ENCODE results near the gene GHRHR. TPM values are rescaled to one million over a fixed set of nuclear protein-coding genes. Genes with fewer than 3 reads are reported as not detected.

GHRHR gene
- total and polyA plus RNA-seq, 4 donors, result 0.38 to 0.77 (median 0.77) TPM; not detected in 1

DNA sequence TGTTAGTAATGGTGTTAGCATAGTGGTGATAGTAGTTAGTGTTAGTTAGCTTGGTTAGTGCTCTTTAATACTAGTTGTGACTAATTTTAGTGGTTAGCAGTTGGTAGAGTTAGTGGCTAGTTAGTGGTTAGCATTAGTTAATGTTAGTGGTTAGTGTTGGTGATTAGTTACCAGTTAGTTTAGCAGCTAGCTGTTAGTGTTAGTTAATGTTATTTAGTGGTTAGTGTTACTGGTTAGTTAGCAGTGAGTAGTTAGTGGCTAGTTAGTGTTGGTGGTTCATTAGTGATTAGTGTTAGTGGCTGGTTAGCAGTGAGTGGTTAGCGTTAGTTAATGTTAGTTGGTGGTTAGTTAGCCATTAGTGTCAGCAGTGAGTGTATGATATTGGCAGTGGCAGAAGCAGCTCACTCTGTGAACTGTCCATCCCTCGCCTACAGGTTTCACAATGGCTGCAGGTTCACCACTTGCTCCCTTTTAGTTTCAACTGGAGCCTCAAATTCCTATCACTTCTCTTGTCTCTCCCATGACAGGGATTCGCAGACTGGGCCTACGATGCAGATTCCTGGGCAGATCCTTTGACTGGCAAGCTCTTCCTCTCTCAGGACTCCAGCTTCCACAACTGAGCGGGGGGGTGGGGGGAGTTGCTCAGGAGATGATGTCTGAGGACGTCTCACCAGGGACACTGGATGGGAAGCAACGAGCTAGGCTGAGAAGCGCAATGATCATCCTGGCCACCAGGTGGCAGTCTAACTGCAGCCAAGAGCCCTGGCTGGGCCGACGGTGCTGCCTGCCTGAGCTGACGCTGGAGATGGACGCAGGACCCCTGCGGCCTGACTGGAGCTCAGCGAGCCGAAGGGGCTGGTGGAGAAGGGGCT is 19.5 kb downstream of the GHRHR start:
- Histone ChIP-seq H3K27ac (ENCODE audit: low read depth in 1 of 2, low read length in 1 of 2) (no peak overlapping the region), H3K36me3 (ENCODE audit: control insufficient read depth in 4 of 4, insufficient read depth in 4 of 4, low read length in 4 of 4) (no peaks in the 10 kb centered on the region), H3K9me3 (ENCODE audit: control insufficient read depth in 4 of 4, insufficient read depth in 3 of 4, low read length in 3 of 4) (no peaks in the 10 kb centered on the region), H3K4me3 (no peak overlapping the region), H3K9ac (ENCODE audit: insufficient read depth in 1 of 2, low read length in 2 of 2) (no peak overlapping the region), H3K27me3 (ENCODE audit: control insufficient read depth in 3 of 3, insufficient read depth in 3 of 3, low read length in 2 of 3) (peaks cover 0 to 2% (median 2%) of the 10 kb centered on the region in 3 donors), H3K4me1 (ENCODE audit: control insufficient read depth in 5 of 5, insufficient read depth in 5 of 5, low read length in 5 of 5) (peaks cover 0 to 2% (median 0%) of the 10 kb centered on the region in 5 donors)
- peak; percentile 84 to 90 (median 87) for DNase-seq
- WGBS, 2 donors, result 9 to 10% methylated on average over 15 of the region's 15 CpGs
- ATAC-seq (ENCODE audit: insufficient read depth, low FRiP score), result peak; percentile 79
- TF ChIP-seq, protein P1, sequence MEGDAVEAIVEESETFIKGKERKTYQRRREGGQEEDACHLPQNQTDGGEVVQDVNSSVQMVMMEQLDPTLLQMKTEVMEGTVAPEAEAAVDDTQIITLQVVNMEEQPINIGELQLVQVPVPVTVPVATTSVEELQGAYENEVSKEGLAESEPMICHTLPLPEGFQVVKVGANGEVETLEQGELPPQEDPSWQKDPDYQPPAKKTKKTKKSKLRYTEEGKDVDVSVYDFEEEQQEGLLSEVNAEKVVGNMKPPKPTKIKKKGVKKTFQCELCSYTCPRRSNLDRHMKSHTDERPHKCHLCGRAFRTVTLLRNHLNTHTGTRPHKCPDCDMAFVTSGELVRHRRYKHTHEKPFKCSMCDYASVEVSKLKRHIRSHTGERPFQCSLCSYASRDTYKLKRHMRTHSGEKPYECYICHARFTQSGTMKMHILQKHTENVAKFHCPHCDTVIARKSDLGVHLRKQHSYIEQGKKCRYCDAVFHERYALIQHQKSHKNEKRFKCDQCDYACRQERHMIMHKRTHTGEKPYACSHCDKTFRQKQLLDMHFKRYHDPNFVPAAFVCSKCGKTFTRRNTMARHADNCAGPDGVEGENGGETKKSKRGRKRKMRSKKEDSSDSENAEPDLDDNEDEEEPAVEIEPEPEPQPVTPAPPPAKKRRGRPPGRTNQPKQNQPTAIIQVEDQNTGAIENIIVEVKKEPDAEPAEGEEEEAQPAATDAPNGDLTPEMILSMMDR (IDR thresholded peaks at IDR 0.05; ENCODE audit: control extremely low read depth, extremely low read depth), result peak; percentile 96

DNA sequence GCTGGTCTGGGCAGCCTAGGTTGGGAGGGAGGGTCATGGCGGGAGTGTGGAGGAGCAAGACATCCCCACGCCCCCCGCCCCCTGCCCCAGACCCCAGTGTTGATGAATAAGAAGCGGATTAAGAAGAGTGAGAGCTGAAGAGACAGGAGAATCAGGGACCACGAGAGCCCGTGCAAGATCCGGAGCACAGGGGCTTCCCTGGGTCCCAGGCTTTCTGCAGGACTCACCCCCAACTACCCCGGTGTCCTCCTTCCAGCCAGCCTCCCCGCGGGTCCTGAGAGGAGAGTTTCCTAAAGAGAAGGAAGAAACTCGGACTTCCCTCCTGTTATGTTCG is 20.1 kb downstream of the GHRHR start:
- H3K9ac ChIP-seq (ENCODE audit: insufficient read depth in 1 of 2, low read length in 2 of 2), result no peak overlapping the region
- H3K27me3 ChIP-seq (ENCODE audit: control insufficient read depth in 3 of 3, insufficient read depth in 3 of 3, low read length in 2 of 3), result peaks cover 0 to 2% (median 2%) of the 10 kb centered on the region in 3 donors
- WGBS, 2 donors, result 26 to 34% methylated on average over 12 of the region's 12 CpGs
- peaks cover 0 to 2% (median 0%) of the 10 kb centered on the region in 4 donors for H3K9me3 ChIP-seq (ENCODE audit: control insufficient read depth in 4 of 4, insufficient read depth in 3 of 4, low read length in 3 of 4)
- no peak overlapping the region for H3K27ac ChIP-seq (ENCODE audit: low read depth in 1 of 2, low read length in 1 of 2)
- ATAC-seq (ENCODE audit: insufficient read depth, low FRiP score) (no peak), DNase-seq (no peak)
- peaks cover 0 to 7% (median 0%) of the 10 kb centered on the region in 5 donors for H3K4me1 ChIP-seq (ENCODE audit: control insufficient read depth in 5 of 5, insufficient read depth in 5 of 5, low read length in 5 of 5)
- TF ChIP-seq, protein P1 (IDR thresholded peaks at IDR 0.05; ENCODE audit: control extremely low read depth, extremely low read depth), result no peak
- H3K36me3 ChIP-seq (ENCODE audit: control insufficient read depth in 4 of 4, insufficient read depth in 4 of 4, low read length in 4 of 4), result no peaks in the 10 kb centered on the region
- H3K4me3 ChIP-seq, result no peak overlapping the region

DNA sequence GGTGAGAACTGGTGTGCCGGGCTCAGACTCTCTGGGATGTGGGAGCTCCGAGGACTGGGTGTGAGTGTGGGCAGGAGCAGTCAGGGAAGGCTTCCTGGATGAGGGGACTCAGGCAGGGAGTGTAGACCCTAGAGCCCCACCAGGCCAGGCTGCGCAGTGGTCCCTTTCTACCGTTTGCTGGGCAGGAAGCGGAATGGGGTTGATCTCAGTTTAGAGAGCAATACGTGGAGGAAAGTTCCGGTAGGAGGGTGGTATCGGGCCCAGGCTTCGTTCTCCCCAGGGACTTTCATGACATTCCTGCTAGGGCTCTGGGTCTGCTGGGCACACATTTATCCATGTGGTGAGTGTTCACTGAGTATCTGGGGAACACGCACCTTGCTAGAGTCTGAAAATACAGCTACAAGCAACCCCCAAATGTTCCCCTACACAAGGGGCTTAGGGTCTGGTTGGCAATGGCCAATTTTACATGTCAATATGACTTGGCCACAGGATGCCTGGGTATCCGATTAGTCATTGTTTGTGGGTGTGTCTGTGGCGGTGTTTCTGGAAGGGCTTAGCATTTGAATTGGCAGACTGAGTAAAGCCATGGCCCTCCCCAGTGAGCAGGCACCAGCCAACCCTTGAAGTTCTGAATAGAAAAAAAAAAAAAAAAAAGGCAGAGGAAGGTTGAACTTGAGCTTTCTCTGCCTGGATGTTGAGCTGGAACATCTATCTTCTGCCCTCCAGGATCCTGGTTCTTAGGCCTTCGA is 20.8 kb downstream of the GHRHR start:
- peaks cover 0 to 2% (median 2%) of the 10 kb centered on the region in 3 donors for H3K27me3 ChIP-seq (ENCODE audit: control insufficient read depth in 3 of 3, insufficient read depth in 3 of 3, low read length in 2 of 3)
- H3K27ac ChIP-seq (ENCODE audit: low read depth in 1 of 2, low read length in 1 of 2), result no peak overlapping the region
- TF ChIP-seq, protein P1 (IDR thresholded peaks at IDR 0.05; ENCODE audit: control extremely low read depth, extremely low read depth), result no peak
- H3K9ac ChIP-seq (ENCODE audit: insufficient read depth in 1 of 2, low read length in 2 of 2), result no peak overlapping the region
- no peak overlapping the region for H3K4me3 ChIP-seq
- no peak for ATAC-seq (ENCODE audit: insufficient read depth, low FRiP score)
- H3K9me3 ChIP-seq (ENCODE audit: control insufficient read depth in 4 of 4, insufficient read depth in 3 of 4, low read length in 3 of 4), result peaks cover 0 to 2% (median 0%) of the 10 kb centered on the region in 4 donors
- no peaks in the 10 kb centered on the region for H3K36me3 ChIP-seq (ENCODE audit: control insufficient read depth in 4 of 4, insufficient read depth in 4 of 4, low read length in 4 of 4)
- WGBS, 2 donors, result 73 to 74% methylated on average over 13 of the region's 13 CpGs
- no peak for DNase-seq
- H3K4me1 ChIP-seq (ENCODE audit: control insufficient read depth in 5 of 5, insufficient read depth in 5 of 5, low read length in 5 of 5), result peaks cover 0 to 7% (median 0%) of the 10 kb centered on the region in 5 donors

Data from lung (tissue), 12 donors.